ENCODE results near the gene WNT9A.

WNT9A gene

GRCh38 chr1:227897704-227898438 is 49.9 kb downstream of the WNT9A start:
- DNase-seq (ENCODE audit: low read depth) = no peak

- no peak for DNase-seq (ENCODE audit: low read depth)
Measured at GRCh38 chr1:227896710-227897655, 50.7 kb downstream of the WNT9A start.

GRCh38 chr1:227895828-227896685 is 51.7 kb downstream of the WNT9A start:
- DNase-seq (ENCODE audit: low read depth) = no peak

- DNase-seq (ENCODE audit: low read depth) = no peak
Measured at GRCh38 chr1:227894831-227895451, 52.8 kb downstream of the WNT9A start.

- no peak for DNase-seq (ENCODE audit: low read depth)
Measured at GRCh38 chr1:227893949-227894721, 53.6 kb downstream of the WNT9A start.

GRCh38 chr1:227893300-227893948 is 54.3 kb downstream of the WNT9A start:
- no peak for DNase-seq (ENCODE audit: low read depth)

- DNase-seq (ENCODE audit: low read depth) = no peak
Measured at GRCh38 chr1:227892489-227893299, 55.0 kb downstream of the WNT9A start.

- no peak for DNase-seq (ENCODE audit: low read depth)
Measured at GRCh38 chr1:227891955-227892488, 55.7 kb downstream of the WNT9A start.

- no peak for DNase-seq (ENCODE audit: low read depth)
Measured at GRCh38 chr1:227891223-227891954, 56.3 kb downstream of the WNT9A start.

GRCh38 chr1:227890451-227891222 is 57.1 kb downstream of the WNT9A start:
- no peak for DNase-seq (ENCODE audit: low read depth)

- no peak for DNase-seq (ENCODE audit: low read depth)
Measured at GRCh38 chr1:227889863-227890405, 57.8 kb downstream of the WNT9A start.

GRCh38 chr1:227889047-227889862 is 58.5 kb downstream of the WNT9A start:
- no peak for DNase-seq (ENCODE audit: low read depth)

GRCh38 chr1:227888404-227889046 is 59.2 kb downstream of the WNT9A start:
- no peak for DNase-seq (ENCODE audit: low read depth)

- DNase-seq (ENCODE audit: low read depth) = no peak
Measured at GRCh38 chr1:227887697-227888403, 59.9 kb downstream of the WNT9A start.

- DNase-seq (ENCODE audit: low read depth) = no peak
Measured at GRCh38 chr1:227886993-227887696, 60.6 kb downstream of the WNT9A start.

Measured in activated gamma-delta T cell treated with anti-CD3 and anti-CD28 coated beads, Interleukin-2, amount 50 U/mL, for 16 hours (primary cell).